ENCODE results near the gene CDKAL1. TPM values are rescaled to one million over a fixed set of nuclear protein-coding genes. Genes with fewer than 3 reads are reported as not detected.

CDKAL1 gene
- total and polyA plus RNA-seq, 9 of the 15 experiments (the other 6 are each of a cell fraction or from before 2014, with no cell fraction given), result 11.2 to 36.3 (median 20.1) TPM

DNA sequence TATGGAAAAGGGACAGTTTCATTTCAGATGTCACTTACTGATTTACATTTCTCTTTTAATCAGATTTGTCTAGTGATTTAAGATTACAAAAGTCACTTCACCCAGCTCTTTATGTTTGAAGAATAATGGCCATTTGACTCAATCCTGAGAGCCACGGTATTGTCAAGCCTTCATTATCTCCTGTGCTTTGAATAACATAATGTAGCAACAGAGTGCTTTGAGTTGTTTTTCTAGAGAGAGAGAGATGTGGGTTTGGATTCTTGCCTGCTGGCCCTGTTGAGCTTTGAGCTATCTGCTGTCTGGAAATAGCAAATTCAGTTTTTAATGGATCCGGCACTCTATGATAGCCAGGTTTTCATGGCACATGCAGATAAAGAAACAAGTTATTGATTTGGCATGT lies 580.9 kb downstream of the CDKAL1 start (continued):
- TF ChIP-seq, protein P1, sequence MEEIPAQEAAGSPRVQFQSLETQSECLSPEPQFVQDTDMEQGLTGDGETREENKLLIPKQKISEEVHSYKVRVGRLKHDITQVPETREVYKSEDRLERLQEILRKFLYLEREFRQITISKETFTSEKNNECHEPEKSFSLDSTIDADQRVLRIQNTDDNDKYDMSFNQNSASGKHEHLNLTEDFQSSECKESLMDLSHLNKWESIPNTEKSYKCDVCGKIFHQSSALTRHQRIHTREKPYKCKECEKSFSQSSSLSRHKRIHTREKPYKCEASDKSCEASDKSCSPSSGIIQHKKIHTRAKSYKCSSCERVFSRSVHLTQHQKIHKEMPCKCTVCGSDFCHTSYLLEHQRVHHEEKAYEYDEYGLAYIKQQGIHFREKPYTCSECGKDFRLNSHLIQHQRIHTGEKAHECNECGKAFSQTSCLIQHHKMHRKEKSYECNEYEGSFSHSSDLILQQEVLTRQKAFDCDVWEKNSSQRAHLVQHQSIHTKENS (CRISPR knock-in tag; IDR thresholded peaks at IDR 0.05), result no peak
- no peak for TF ChIP-seq DACH1 (IDR thresholded peaks at IDR 0.05; ENCODE audit: partially characterized antibody)
- TF ChIP-seq CHD4 (IDR thresholded peaks at IDR 0.05; ENCODE audit: insufficient read depth, insufficient replicate concordance, low read depth, low read length, poor library complexity, severe bottlenecking), result no peak

DNA sequence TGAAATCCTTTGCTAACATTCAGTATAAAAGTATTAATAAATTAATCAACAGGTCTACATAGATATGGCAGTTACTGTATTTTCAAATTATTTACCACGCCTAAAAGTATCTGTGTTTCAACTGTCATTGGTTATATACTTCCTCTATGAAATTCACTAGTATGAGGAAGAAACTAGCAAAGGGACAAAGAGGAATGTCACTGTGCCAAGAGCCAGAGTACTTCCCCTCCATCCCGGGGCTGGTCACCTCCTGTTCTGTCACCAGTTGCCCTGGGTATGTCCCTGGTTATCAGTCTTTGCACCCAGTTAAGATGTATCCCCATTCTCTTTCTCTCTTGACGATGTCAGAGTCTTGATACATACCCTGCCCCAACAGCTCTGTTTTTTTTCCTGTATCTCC lies 582.5 kb downstream of the CDKAL1 start:
- Histone ChIP-seq H3K27me3 (ENCODE audit: control insufficient read depth in 2 of 2, insufficient read depth in 2 of 2, low read length in 2 of 2) (no peaks in the 10 kb centered on the region), H3K9me3 (replicated peaks; ENCODE audit: control insufficient read depth, insufficient read depth, low read depth, low read length) (no peaks in the 10 kb centered on the region), H3K9me1 (ENCODE audit: control insufficient read depth, insufficient read depth, low read length) (no peaks in the 10 kb centered on the region), H3K4me2 (ENCODE audit: insufficient read depth, low read length) (no peak overlapping the region), H3K9ac (ENCODE audit: insufficient read depth in 1 of 2, low read depth in 2 of 2, low read length in 2 of 2) (no peak overlapping the region), H3K4me1 (replicated peaks in 1 of 2; ENCODE audit: control insufficient read depth in 2 of 2, insufficient read depth in 2 of 2, low read length in 2 of 2) (no peaks in the 10 kb centered on the region), H3K79me2 (ENCODE audit: control insufficient read depth, insufficient read depth, low read length) (no peaks in the 10 kb centered on the region), H3K4me3 (no peak overlapping the region), H4K20me1 (replicated peaks; ENCODE audit: control insufficient read depth, insufficient read depth, low read length) (no peaks in the 10 kb centered on the region), H2AFZ (ENCODE audit: low read depth, low read length) (no peak overlapping the region), H3K36me3 (ENCODE audit: control insufficient read depth, insufficient read depth, low read length) (no peaks in the 10 kb centered on the region), H3K27ac (ENCODE audit: extremely low read depth, low read depth, low read length) (no peak overlapping the region)
- ATAC-seq, result no peak
- in situ Hi-C loops (cut with MboI), result no loop called here
- TF ChIP-seq ELF2 (CRISPR knock-in tag; IDR thresholded peaks at IDR 0.05) (no peak), PHF8 (IDR thresholded peaks at IDR 0.05; ENCODE audit: borderline replicate concordance, low read length) (no peak), POLR2G (IDR thresholded peaks at IDR 0.05; ENCODE audit: low read depth, low read length) (no peak), ZNF699 (CRISPR knock-in tag; IDR thresholded peaks at IDR 0.05; ENCODE audit: insufficient replicate concordance) (no peak), HCFC1 (IDR thresholded peaks at IDR 0.05; ENCODE audit: low read depth, low read length) (no peak), NCOR1 (IDR thresholded peaks at IDR 0.05) (no peak), CCNT2 (IDR thresholded peaks at IDR 0.05; ENCODE audit: borderline replicate concordance, extremely low read depth, insufficient read length, low read depth, low read length) (no peak), NFE2 (IDR thresholded peaks at IDR 0.05; ENCODE audit: low read depth) (no peak), KAT7 (CRISPR knock-in tag; IDR thresholded peaks at IDR 0.05; ENCODE audit: borderline replicate concordance) (no peak), KAT2B (IDR thresholded peaks at IDR 0.05; ENCODE audit: low read depth, low read length) (no peak), GATA2 (CRISPR knock-in tag; IDR thresholded peaks at IDR 0.05) (no peak), COPS2 (conservative IDR thresholded peaks at IDR 0.05) (no peak)
- TF ChIP-seq, protein P2, sequence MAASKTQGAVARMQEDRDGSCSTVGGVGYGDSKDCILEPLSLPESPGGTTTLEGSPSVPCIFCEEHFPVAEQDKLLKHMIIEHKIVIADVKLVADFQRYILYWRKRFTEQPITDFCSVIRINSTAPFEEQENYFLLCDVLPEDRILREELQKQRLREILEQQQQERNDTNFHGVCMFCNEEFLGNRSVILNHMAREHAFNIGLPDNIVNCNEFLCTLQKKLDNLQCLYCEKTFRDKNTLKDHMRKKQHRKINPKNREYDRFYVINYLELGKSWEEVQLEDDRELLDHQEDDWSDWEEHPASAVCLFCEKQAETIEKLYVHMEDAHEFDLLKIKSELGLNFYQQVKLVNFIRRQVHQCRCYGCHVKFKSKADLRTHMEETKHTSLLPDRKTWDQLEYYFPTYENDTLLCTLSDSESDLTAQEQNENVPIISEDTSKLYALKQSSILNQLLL (CRISPR knock-in tag; IDR thresholded peaks at IDR 0.05; ENCODE audit: borderline replicate concordance), result no peak
- FAIRE-seq, result no peak
- intact Hi-C loops (cut with micrococcal nuclease), result no loop called here
- POLR2A ChIA-PET, result interaction anchor here (0.7 kb wide), 1 partner anchor 99 kb away, joined by 3 read pairs; no protein-coding TSS in a partner anchor
- BruUV-seq (replicated peaks), result no TSS peak
- WGBS (ENCODE audit: insufficient coverage, low coverage, missing lambda C conversion rate), result 31% methylated on average over 3 of the region's 3 CpGs
- CTCF ChIA-PET (ENCODE audit: low intra/inter-chr PET ratio), result no interaction called here
- no peak for DNase-seq (ENCODE audit: extremely low read depth in 1 of 4, low spot score in 3 of 4)

All from K562 (cell line).